ENCODE results near the gene SEC14L1. TPM values are rescaled to one million over a fixed set of nuclear protein-coding genes. Genes with fewer than 3 reads are reported as not detected.

Gene SEC14L1
- total and polyA plus RNA-seq, 2 donors from 2014 or later, result 49.2 to 157 TPM

GRCh38 chr17:77130525-77130924 is 10.2 kb upstream of the SEC14L1 start:
- H3K4me3 ChIP-seq (ENCODE audit: low read length in 3 of 3), result peak overlapping the region in 1 of 3 donors; percentile 27
- FAIRE-seq (no peak), DNase-seq (peak in 1 of 5 donors; percentile 8)
- peaks cover 5 to 17% (median 12%) of the 10 kb centered on the region in 3 donors for H3K4me1 ChIP-seq (ENCODE audit: control insufficient read depth in 2 of 3, insufficient read depth in 2 of 3, low read depth in 1 of 3, low read length in 3 of 3)
- H3K9me3 ChIP-seq (ENCODE audit: control insufficient read depth in 2 of 3, insufficient read depth in 1 of 3, low read length in 3 of 3), result no peaks in the 10 kb centered on the region
- H3K27ac ChIP-seq (ENCODE audit: low read depth in 2 of 2, low read length in 2 of 2), result peak overlapping the region; percentile 23 to 33
- no peaks in the 10 kb centered on the region for H3K27me3 ChIP-seq (ENCODE audit: control insufficient read depth, insufficient read depth, low read length)
- TF ChIP-seq, protein P1, sequence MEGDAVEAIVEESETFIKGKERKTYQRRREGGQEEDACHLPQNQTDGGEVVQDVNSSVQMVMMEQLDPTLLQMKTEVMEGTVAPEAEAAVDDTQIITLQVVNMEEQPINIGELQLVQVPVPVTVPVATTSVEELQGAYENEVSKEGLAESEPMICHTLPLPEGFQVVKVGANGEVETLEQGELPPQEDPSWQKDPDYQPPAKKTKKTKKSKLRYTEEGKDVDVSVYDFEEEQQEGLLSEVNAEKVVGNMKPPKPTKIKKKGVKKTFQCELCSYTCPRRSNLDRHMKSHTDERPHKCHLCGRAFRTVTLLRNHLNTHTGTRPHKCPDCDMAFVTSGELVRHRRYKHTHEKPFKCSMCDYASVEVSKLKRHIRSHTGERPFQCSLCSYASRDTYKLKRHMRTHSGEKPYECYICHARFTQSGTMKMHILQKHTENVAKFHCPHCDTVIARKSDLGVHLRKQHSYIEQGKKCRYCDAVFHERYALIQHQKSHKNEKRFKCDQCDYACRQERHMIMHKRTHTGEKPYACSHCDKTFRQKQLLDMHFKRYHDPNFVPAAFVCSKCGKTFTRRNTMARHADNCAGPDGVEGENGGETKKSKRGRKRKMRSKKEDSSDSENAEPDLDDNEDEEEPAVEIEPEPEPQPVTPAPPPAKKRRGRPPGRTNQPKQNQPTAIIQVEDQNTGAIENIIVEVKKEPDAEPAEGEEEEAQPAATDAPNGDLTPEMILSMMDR (IDR thresholded peaks at IDR 0.05; ENCODE audit: borderline replicate concordance, extremely low read depth, insufficient read depth), result no peak
- H3K36me3 ChIP-seq (ENCODE audit: control insufficient read depth in 2 of 3, insufficient read depth in 3 of 3, low read length in 3 of 3), result no peaks in the 10 kb centered on the region
- H3K9ac ChIP-seq (ENCODE audit: low read length in 3 of 3), result peak overlapping the region in 1 of 3 donors; percentile 20
- intact Hi-C loops (cut with DNase I), result no loop called here

- intact Hi-C loops (cut with DNase I), result no loop called here
- FAIRE-seq, result no peak
- Histone ChIP-seq H3K9me3 (ENCODE audit: control insufficient read depth in 2 of 3, insufficient read depth in 1 of 3, low read length in 3 of 3) (no peaks in the 10 kb centered on the region), H3K27me3 (ENCODE audit: control insufficient read depth, insufficient read depth, low read length) (no peaks in the 10 kb centered on the region), H3K4me3 (ENCODE audit: low read length in 3 of 3) (no peak overlapping the region), H3K9ac (ENCODE audit: low read length in 3 of 3) (no peak overlapping the region), H3K4me1 (ENCODE audit: control insufficient read depth in 2 of 3, insufficient read depth in 2 of 3, low read depth in 1 of 3, low read length in 3 of 3) (peaks cover 5 to 17% (median 9%) of the 10 kb centered on the region in 3 donors), H3K27ac (ENCODE audit: low read depth in 2 of 2, low read length in 2 of 2) (peak overlapping the region in 1 of 2 donors; percentile 29), H3K36me3 (ENCODE audit: control insufficient read depth in 2 of 3, insufficient read depth in 3 of 3, low read length in 3 of 3) (no peaks in the 10 kb centered on the region)
- DNase-seq, result peak in 3 of 5 donors; percentile 13 to 45 (median 35)
- TF ChIP-seq, protein P1 (IDR thresholded peaks at IDR 0.05; ENCODE audit: borderline replicate concordance, extremely low read depth, insufficient read depth), result no peak
Measured at GRCh38 chr17:77131904-77132303, 8.9 kb upstream of the SEC14L1 start.

DNA sequence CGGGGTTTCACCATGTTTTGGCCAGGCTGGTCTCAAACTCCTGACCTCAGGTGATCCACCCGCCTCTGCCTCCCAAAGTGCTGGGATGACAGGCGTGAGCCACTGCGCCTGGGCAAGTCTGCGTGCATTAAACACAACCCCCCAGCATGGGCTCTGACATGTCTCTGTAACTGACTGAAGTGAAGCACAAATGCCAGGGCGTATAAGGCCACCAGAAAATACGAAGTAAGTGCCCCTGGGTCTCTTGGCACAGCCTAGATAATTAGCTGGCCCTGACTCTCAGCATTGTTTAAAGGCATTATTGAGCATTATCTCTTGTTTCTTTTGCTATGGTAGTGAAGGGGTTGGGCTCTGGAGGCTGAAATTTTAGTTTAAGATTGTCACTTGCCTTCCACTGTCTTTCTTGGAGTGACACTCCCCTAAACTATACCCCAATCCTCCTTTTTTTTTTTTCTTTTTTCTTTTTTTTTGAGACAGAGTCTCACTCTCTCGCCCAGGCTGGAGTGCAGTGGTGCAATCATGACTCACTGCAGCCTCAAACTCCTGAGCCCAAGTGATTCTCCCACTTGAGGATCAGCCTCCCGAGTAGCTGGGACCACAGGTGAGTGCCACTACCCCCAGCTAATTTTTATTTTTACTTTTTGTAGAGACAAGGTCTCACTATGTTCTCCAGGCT is 8.2 kb upstream of the SEC14L1 start:
- Histone ChIP-seq H3K4me1 (ENCODE audit: control insufficient read depth in 2 of 3, insufficient read depth in 2 of 3, low read depth in 1 of 3, low read length in 3 of 3) (peaks cover 5 to 15% (median 9%) of the 10 kb centered on the region in 3 donors), H3K9me3 (ENCODE audit: control insufficient read depth in 2 of 3, insufficient read depth in 1 of 3, low read length in 3 of 3) (no peaks in the 10 kb centered on the region), H3K4me3 (ENCODE audit: low read length in 3 of 3) (peak overlapping the region in 1 of 3 donors; percentile 12), H3K27me3 (ENCODE audit: control insufficient read depth, insufficient read depth, low read length) (no peaks in the 10 kb centered on the region), H3K36me3 (ENCODE audit: control insufficient read depth in 2 of 3, insufficient read depth in 3 of 3, low read length in 3 of 3) (no peaks in the 10 kb centered on the region), H3K9ac (ENCODE audit: low read length in 3 of 3) (no peak overlapping the region), H3K27ac (ENCODE audit: low read depth in 2 of 2, low read length in 2 of 2) (no peak overlapping the region)
- DNase-seq (no peak), FAIRE-seq (no peak)
- intact Hi-C loops (cut with DNase I), result no loop called here
- TF ChIP-seq, protein P1 (IDR thresholded peaks at IDR 0.05; ENCODE audit: borderline replicate concordance, extremely low read depth, insufficient read depth), result no peak

Data from kidney (tissue), 14 donors.